Posterior vena cava (tissue), 2 donors: Measurements from ENCODE around the gene CNDP1. TPM values are rescaled to one million over a fixed set of nuclear protein-coding genes. Genes with fewer than 3 reads are reported as not detected.

ENCODE experiments used
- DNase-seq: peaks from one replicate; pipeline ENCODE4 v3.0.0-alpha.2; 2020; ENCODE audit warnings: low spot score
- intact Hi-C, 2 donors: fragments of 100-400 bp; cut with DNase I; formaldehyde crosslinking; loops; one replicate each; pipeline versions ENCODE4 v1.14.1 to v1.14.2; 2022 to 2023
- total RNA-seq, 2 donors: library from RNA; stranded (reverse); fragmentation: NEBNext Ultra II Directional; extraction: Animal tissue kit (Norgen Biotek cat#: 25700); gene quantifications; one replicate each; pipeline ENCODE4 v1.2.1, GENCODE V29; 2021
- donor health status: DM: yes; HTN: yes; CAD: no.
- donor health status: DM: yes; HTN: yes; CAD: no.

Gene CNDP1
- total RNA-seq, 2 donors from 2014 or later: 0.19 TPM; not detected in 1

DNA sequence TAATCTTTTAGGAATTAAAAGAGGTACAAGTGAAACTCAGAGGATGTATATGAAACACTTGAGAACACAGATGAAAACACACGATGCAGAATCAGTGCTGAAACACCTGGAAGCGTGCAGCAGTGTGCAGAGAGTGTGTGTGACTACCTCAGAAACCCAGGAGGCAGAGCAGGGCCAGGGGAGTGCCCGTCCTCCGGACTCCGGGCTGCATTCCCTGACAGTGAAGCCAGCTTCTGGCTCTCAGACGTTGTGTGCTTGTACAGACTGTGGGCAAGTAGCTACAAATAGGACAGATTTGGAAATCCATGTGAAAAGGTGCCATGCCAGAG lies 98.0 kb downstream of the CNDP1 start:
- intact Hi-C loops: no loop called here
- DNase-seq: no peak

DNA sequence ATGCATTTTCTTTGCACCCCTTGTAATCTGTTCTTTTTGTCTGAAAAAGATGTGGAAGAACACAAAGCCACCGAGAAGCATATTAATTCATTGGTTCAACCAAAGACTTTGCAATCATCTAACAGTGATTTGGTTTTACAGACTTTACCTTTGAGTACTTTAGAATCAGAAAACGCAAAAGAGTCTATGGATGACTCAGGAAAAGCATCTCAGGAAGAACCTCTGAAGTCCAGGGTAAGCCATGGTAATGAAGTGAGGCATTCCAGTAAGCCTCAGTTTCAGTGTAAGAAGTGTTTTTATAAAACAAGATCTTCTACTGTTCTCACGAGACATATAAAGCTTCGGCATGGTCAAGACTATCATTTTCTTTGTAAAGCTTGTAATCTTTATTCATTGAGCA lies 98.6 kb downstream of the CNDP1 start:
- intact Hi-C loops: no loop called here
- no peak for DNase-seq

DNA sequence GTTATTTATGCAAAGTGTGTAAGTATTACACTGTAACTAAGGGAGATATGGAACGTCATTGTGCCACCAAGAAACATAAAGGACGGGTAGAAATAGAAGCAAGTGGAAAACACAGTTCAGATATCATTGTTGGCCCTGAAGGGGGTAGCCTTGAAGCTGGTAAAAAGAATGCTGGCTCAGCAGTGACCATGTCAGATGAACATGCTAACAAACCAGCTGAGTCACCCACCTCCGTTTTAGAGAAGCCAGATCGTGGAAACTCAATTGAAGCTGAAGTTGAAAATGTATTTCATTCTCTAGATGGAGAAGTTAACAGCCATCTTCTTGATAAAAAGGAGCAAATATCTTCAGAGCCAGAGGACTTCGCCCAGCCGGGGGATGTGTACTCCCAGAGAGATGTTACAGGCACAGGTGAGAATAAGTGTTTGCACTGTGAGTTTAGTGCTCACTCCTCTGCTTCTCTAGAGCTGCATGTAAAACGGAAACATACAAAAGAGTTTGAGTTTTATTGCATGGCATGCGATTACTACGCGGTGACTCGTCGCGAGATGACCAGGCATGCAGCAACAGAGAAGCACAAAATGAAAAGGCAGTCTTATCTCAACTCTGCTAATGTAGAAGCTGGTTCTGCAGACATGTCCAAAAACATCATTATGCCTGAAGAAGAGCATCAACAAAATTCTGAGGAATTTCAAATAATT lies 99.5 kb downstream of the CNDP1 start:
- intact Hi-C loops: no loop called here
- no peak for DNase-seq

- no peak for DNase-seq
- intact Hi-C loops: no loop called here
These were observed 101.1 kb downstream of the CNDP1 start for GRCh38 chr18:74635224-74635975.

Other genes starting within 250 kb of the CNDP1 start
- gene CYB5A, start 242.5 kb upstream of the CNDP1 start, total RNA-seq: 10 to 100 TPM; 39.8 to 46.7 TPM
- gene C18orf63, start 218.7 kb upstream of the CNDP1 start, total RNA-seq: not detected
- not detected for gene DIPK1C, start 77.2 kb upstream of the CNDP1 start, total RNA-seq
- 10 to 100 TPM; 73.5 to 75.0 TPM for gene CNDP2, start 38.1 kb upstream of the CNDP1 start, total RNA-seq
- 10 to 100 TPM; 13.4 to 14.1 TPM for gene ZNF407, start 63.4 kb downstream of the CNDP1 start, total RNA-seq